ENCODE results near the gene CTXND1.

Gene CTXND1

DNA sequence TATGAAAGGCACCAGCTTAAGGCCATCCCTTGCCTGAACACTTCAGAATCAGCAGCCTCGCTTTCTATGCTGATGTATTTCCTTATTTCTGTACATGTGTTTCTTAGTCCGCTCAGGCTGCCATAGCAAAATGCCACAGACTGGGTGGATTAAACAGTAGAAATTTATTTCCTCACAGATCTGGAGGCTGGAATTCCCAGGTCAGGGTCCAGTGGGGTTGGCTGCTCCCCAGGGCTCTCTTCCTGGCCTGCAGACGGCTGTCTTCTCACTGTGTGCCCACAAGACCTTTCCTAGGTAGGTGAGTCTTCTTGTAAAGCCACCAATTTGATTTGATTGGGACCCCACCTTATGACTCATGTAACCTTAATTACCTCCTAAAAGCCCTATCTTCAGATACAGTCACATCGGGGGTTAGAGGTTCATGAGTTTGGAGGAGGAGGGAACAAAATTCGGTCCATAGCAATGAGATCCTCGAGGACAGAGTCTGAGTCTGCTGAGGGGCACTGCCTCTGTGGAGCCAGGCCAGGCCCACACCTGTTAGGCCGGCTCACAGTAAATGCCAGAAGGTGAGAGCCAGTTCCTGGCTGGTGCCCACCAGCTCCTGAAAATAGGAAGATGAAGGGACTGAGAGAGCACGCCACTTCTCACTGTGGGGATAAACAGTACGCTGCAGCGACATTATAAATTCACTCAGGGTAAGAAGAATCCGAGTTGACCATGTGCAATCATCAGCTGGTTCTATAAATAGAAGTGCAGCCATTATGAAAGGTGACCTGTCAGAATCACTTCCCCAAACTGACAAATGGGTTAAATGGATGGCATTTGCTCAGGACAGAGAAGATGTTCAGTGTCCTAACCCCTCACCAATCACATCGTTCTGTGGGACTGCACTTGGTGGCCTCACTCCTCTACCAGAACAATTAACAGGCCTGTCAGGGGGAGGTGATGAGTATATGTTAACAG, 41.1 kb downstream of the CTXND1 start:
- DNase-seq, result no peak

DNA sequence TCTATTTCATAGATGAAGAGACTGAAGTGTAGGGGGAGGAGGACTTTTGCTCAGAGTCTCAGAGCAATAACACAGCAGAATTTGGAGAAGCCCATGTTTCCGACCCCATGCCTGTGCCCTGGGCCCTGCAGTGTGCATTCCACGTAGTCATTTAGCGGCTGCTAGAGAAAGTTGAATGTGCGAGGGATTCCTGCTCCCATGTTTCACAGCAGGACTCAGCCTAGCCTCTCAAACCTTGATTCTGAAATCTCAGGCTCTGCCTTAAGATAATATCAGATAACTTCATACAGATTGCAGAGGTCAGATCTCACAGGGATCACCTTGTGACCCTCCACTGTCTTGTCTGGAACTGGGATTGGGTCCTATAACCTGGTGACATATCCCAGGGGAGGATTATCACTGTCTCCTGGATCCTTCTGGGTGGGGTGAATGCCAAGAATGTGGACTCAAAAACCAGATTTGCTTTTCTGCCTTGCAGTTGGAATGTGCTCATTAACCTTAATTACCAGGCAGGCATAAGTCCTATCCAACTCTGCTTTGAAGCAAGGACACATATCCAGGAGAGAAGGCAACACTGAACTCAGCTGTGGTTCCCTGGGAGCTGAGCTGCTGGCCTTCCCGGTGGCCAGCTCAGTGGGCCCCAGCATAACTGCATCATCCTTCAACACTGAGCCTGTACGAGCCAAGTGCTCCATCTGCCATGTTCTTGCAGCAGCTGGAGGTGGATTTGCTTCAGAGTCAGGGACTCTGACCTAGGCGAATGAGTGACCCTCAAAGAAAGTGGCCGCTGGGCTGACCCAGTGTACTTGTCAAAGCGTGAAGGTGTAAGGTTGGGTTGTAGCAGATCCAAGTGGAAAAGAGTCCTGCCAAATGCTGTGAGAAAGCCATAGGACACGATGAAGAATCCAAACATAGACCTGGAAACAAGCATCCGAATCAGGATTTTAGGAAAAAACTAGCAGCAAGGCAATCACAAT, 43.0 kb downstream of the CTXND1 start:
- DNase-seq, result no peak

DNA sequence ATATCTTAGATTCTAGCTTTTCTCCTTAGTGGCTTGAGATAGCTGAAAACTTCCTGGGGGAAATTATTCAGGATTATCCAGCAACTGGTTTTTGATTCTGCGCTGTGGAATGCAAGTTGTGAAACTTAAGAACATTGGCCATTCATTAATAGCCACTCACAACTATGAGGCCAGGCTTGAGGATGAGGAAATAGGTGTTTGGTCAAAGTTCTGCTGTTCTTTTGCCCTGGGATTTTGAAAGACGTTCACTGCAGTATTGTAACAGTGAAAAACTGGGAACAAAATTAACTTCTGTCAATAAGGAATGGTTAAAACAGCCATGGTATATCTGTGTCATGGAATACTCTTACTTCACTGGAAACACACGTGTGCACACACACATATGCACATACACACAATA, 44.1 kb downstream of the CTXND1 start:
- DNase-seq, result no peak

DNA sequence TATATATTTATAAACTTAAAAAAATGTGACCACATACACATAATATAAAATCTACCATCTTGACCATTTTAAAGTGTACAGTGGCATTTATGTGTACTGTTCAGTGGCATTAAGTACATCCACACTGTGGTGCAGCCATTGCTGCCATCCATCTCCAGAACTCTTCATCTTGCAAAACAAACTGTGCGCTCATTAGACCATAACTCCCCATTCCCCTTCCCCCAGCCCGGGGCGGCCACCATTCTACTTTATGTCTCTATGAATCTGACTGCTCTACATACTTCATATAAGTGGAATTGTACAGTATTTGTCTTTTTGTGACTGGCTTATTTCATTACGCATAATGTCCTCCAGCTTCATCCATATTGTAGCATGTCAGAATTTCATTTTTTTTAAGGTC, 47.8 kb downstream of the CTXND1 start:
- DNase-seq, result no peak

DNA sequence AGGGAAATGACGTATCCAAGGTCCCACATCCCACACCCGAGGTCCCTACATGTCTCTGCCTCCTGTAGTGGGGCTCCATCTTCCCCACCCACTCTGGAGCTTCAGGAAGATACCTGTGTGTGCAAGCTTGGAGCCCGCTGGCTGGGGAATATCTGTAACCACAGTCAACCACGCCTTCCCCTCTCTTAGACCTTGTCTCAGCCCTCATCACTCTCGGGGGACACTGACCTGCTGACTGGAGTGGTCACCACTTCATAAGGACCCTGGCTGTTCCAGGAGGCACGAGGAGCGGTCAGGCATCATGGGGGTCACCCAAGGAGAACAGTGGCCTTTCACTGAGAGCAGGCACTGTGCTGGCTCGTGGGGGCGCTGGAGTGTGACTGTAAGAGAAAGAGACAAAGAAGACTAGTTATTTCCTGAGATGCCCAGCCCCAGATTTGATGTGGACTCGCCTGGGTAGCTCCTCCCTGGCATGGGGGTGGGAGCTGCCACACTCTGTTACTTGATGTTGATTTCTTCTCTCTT, 48.6 kb downstream of the CTXND1 start:
- no peak for DNase-seq

DNA sequence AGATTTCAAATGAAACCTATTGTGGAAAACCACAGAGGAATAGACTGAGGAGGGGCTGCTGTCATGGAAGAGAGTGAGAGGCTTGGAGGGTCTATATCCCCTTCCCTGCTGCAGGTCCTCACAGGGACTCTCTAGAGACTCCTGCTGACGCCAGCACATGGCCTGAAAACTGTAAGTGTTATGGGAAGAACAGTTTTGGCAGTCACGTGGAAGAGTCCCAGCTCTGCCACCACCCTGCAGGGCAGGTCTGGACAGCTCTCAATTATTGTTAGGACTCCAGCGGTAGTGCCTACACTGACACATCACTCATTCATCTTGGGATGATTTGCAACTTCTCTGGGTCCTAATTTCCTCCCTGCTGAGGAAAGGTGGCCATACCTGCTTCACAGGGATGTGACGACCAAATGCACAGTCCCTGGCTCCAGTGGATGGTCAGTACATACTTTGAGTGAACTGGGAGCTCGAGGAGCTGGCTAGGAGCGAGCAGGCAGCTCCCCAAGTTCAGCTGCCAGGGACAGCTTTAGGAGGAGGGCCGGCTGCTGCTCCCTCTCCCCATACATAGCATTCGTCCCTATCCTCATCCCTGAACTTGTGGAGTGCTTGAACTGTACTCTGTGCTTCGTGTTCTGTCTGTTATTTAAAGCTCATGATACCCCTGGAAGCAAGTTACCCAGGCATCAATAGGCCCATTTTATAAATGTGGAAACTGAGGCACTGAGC, 49.2 kb downstream of the CTXND1 start:
- no peak for DNase-seq

DNA sequence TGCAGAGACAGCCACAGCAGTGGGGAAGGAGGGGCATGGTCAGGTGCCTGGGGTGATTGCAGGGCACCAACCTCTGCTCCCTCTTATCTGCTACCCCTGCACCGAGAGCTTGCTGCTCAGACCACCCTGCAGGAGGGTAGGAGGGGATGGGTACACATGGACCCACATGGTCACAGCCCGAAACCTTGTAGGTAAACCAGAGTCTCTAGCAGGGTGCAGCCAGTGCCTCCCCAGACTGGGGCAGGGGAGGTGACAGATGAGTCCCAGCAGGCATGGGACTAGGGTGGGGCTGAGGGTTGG, 50.0 kb downstream of the CTXND1 start:
- no peak for DNase-seq

DNA sequence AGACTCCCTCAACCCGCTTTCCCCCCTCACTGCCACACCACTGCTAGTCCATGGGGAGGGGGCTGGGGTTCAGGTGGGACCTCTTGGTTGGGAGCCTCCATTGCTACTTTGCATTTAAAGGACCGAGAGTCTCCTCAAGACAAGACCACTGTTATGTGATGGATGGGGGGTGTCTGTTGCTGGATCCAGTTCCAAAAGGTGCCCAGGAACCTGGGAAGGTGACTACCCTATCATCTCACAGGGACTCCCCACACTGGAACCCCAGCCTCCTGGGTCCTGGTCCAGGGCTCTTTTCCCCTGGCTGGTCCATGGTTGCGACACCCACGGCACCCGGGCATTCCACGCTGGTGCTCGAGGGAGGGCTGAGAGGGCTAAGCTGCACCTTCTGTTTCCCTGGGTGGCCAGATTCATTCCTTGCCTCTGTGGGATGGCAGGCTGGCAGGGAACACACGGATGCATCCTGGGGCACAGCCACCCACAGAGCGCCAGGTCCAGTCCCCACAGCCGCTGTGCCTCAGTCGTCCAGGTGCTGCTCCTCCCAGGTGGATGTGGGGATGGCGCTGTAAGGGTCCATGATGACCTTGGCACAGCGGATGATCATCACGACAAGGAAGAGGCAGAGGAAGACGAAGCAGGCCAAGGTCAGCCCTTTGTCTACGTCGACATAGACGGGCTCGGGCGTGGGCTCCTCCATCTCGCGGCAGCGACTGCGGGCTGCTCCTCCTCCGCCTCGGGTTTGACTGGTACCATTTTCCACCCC, 50.6 kb downstream of the CTXND1 start:
- DNase-seq, result no peak

DNA sequence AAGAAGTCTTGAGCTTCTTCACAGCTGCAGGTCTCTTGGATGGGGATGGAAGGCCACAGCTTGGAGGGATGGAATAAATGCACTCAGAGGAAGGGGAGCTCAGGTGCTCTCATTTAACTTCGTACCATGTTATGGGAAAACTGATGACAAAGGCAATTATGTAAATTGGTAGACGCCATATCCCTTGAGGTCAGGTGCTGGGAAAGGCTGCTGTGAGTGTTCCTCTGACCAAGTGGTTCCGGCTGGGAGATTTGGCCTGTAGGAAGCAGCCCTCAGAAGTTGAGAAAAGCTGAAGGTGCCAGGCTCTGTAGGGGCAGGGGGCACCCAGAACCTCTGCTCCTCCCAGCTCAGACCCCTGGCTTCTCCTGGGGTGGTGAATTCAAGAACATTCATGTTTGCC, 52.1 kb downstream of the CTXND1 start:
- no peak for DNase-seq

DNA sequence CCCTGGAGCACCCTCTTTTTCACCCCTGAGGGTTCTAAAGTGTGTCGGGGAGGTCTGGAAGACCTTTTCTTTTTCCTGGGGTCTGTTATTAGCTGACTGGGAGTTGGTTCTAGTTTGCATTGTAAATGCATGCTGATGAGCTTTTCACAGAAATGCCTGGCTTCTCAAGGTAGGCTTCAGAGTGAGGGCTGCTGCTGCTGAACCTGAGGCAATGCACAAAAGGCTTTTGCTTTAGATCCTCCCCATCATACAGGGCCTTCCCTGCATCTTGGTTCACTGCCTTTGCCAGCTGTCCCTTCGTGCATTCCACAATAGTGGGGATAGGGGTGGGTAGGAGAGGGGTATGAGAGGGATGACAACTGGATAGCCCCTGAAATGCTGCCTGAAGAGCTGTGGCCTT, 52.6 kb downstream of the CTXND1 start:
- DNase-seq, result no peak

DNA sequence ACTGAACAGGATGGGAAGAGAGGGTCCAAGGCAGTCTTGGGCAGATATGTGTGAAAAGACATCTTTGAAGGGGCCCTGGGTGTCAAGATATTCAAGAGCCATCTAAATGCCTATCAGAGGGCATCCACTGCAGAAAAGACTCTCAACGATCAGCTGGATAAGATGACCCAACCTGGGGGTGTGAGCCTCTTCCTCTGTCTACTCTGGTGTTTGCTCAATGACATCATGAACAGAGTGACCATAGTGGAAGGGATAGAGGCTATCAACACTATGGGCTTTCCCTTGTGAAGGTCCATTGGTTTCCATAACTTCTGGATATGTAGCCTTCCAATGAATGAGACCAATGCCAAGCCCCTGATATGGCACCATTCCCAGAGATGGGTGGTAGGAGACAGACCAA, 57.1 kb downstream of the CTXND1 start:
- DNase-seq, result no peak

DNA sequence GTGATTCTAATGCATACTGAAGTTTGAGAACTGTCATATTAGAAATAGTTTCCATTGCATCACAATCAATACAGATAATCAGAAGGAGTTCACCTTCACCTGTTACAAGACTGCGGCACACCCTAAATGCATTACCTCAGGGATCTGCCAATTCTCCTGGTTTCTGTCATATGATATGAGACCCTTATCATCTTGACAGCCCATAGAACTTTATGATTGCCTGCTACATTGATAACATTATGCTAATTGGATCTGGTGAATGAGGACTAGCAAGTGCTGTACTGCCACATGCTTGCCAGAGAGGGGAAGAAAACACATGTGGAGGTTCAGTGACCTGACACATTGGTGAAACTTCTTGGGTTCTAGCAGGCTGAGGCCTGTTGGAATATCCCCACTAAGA, 57.8 kb downstream of the CTXND1 start:
- DNase-seq, result no peak

DNA sequence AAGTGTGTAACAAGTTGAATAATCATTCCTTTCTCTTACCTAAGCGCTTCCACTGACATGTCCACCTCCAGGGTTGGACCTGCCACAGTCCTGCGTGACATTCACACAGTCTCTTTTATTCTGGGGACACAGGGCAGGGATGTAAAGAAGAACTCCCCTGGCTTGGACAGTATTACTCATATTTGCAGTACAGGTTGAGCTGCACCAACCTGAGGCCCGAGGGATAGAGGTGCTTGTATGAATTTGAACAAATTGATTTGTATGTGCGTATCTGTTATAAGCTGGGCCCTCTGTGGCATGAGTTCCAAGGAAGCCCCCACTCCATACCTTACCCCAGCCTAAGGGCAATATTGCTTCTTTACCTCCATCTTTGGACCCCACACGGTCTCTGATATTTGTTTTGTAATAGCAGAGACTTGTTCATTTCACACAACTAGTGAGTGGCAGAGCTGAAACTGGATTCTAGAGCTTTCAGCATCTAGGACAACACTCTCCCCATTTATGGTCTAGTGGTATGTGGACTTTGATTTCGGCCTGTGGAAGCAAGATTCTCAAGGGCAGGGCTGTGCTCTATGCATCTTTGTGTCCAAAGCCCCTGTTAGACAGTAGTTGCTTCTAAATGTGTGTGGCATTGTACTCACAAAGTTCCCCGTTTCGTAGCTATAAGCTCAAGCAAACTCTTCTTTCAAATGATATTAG, 60.0 kb downstream of the CTXND1 start:
- DNase-seq, result no peak

DNA sequence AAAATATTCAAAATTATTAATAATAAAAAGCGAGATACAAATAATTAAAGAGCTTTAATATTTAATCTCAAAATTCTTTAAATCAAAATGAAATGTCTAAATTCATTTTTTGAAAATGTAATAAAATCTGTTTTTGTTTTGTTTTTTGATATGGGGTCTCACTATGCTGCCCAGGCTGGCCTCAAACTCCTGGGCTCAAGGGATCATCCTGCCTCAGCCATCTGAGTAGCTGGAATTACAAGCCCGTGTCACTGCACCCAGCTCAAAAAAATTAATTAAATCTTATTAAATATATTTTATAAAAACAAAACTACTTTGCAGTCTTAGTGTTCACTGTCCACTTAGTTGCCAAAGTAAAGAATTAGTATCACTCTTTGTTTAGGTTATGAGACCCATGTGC, 60.8 kb downstream of the CTXND1 start:
- DNase-seq, result no peak

DNA sequence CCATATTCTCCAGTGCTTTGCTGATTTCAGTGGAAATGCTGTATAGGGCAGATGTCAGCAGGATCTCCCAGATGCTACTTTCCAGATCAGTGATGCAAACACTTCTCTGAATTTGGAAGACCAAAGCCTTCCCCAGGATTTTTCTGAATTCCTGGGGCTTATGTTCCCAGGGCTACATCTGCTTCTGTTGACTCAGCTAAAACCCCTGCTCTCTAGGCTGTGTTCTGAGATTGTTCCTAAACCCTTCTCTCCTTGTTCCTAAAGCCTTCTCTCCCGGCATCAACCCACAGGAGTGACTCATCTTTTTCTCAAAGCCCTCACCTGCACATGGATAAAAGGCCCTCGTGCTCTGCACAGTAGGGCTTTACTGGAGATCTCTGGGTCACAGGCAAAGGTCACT, 63.8 kb downstream of the CTXND1 start:
- DNase-seq, result no peak

DNA sequence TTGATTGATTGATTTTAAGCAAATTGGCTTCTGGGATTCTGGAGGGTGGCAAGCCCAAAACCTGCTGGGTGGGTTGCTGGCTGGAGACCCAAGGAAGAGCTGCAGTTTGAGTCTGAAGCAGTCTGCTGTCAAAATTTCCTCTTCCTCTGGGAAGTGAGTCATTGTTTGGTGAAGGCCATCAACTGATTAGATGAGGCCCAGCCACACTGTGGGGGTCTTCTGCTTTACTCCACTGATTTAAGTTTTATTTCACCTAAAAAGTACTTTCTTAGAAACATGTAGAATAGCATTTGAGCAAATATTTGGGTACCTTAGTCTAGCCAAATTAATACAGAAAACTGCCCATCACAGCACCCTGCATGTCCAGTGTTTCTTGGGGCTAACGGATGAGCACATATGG, 65.4 kb downstream of the CTXND1 start:
- DNase-seq, result no peak

DNA sequence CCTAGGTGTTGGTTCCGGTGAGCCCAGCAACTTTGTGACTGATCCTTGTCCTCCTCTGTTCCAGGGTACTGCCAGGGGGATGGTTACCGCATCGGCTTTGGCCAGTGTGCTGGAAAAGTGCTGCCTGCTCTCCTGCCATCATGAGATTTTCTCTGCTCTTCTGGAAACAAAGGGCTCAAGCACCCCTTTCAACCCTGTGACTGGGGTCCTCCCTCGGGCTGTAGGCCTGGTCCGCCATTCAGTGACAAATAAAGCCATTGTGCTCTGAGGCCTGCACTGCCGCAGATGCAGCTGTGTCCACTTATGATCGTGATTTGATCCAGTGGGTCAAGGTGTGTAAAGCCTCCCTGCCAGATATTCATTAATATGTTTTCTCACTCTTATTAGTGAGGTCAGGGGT, 65.9 kb downstream of the CTXND1 start:
- peak in 1 of 56 donors; percentile 7 for DNase-seq

DNA sequence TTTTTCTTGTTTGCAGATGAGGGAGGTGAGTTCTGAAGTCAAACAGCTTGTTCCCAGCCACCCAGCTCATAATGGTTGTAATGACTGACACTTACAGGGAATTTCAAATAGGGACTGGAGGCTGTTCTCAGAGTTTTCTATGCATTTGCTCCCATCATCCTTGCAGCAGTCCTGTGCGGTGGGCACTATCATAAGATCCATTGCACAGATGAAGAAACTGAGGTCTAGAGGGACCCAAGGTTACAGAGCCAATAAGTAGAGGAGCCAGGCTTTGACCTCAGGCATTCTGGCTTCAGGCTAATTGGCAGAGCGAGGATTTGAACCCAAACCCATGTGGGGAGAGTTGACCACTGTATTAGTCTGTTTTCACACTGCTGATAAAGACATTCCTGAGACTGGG, 66.9 kb downstream of the CTXND1 start:
- no peak for DNase-seq

DNA sequence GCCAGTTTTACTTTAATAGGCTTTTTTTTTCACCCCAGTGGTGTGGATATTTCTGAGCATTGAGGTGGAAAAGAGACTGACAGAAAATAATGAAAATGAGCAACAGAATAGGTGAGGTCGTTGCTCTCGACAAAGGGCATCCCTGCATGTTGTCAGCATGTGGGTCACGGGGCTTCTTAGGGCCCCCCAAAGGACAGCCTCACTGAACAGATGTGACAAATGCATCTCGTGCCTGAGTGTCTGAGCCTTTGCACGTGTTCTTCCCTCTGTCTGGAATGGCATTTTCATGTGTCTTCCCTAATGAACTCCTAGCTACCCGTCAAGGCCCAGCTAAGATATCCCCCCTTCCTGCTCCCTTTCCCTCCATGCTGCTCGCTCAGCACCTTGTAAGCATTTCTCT, 67.5 kb downstream of the CTXND1 start:
- DNase-seq, result no peak

DNA sequence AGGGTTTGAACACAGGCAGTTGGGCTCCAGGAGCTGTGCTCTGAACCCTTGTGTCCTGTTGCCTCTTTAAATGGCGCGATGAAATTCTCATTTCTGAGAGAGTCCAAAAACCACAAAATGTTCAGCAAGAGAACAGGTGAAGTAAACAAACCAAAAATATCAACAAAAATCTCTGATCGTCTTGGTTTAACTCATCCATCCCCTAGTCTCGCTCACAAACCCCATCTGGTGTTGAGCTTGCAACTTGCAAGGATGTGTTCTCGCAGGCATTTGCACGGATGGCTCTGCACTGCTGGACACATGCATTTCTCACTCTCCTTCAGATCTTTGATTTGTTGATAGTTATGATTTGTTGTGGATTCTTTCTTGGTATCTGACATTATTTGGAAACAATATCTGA, 68.1 kb downstream of the CTXND1 start:
- DNase-seq, result no peak
